Activated T-helper 1 cell treated with anti-CD3 and anti-CD28 coated beads, Interleukin-12 subunit alpha, Interleukin-12 subunit beta, Interleukin-2, Interleukin-4 antibody, amounts not matched to agents 30 ng/mL and 10 ng/mL and 1 ng/mL, durations not matched to agents 14 hours and 24 hours and 36 hours (primary cell): Measurements from ENCODE around the gene HOXC9. TPM values are rescaled to one million over a fixed set of nuclear protein-coding genes. Genes with fewer than 3 reads are reported as not detected.

Source experiments
- DNase-seq: peaks from one replicate; pipeline ENCODE4 v3.0.0; 2021; ENCODE audit warnings: low spot score
- H3K27ac Mint-ChIP-seq: one replicate; pipeline ENCODE4 v1.8.0; 2021; ENCODE audit warnings: mild to moderate bottlenecking, mixed read lengths
- H3K27me3 Mint-ChIP-seq: one replicate; pipeline ENCODE4 v1.8.0; 2022; ENCODE audit warnings: mild to moderate bottlenecking, moderate library complexity, mixed read lengths; ENCODE audit not compliant: insufficient read depth
- H3K36me3 Mint-ChIP-seq: one replicate; pipeline ENCODE4 v1.8.0; 2021; ENCODE audit warnings: low read depth, mixed read lengths
- H3K4me1 Mint-ChIP-seq: one replicate; pipeline ENCODE4 v1.8.0; 2021; ENCODE audit warnings: low read depth, mixed read lengths
- H3K4me3 Mint-ChIP-seq: one replicate; pipeline ENCODE4 v1.8.0; 2021; ENCODE audit warnings: mild to moderate bottlenecking, moderate library complexity, mixed read lengths
- H3K9me3 Mint-ChIP-seq: one replicate; pipeline ENCODE4 v1.8.0; 2021; ENCODE audit warnings: mixed read lengths
- intact Hi-C: fragments of 100-400 bp; cut with micrococcal nuclease; formaldehyde crosslinking; loops from one replicate; pipeline ENCODE4 v1.15.1; 2024
- total RNA-seq: library from RNA; stranded (reverse); gene quantifications from 2 replicates; pipeline ENCODE4 v1.2.3, GENCODE V29; 2022

Gene HOXC9
- total RNA-seq, 1 donor from 2014 or later = not detected

GRCh38 chr12:53966385-53967133, 33.4 kb upstream of the HOXC9 start:
- Mint-ChIP-seq H3K4me1 (peaks cover 6% of the 10 kb centered on the region), H3K27me3 (peaks cover 97% of the 10 kb centered on the region), H3K27ac (no peak overlapping the region), H3K4me3 (no peak overlapping the region), H3K36me3 (no peaks in the 10 kb centered on the region), H3K9me3 (no peaks in the 10 kb centered on the region)
- DNase-seq = no peak
- intact Hi-C loops = loop anchor here (2.0 kb wide), 1 partner anchor 14 kb away; no protein-coding TSS in a partner anchor

GRCh38 chr12:53967421-53967925, 32.5 kb upstream of the HOXC9 start:
- intact Hi-C loops = loop anchor here (2.0 kb wide), 1 partner anchor 13 kb away; no protein-coding TSS in a partner anchor

GRCh38 chr12:53968214-53969127, 31.5 kb upstream of the HOXC9 start:
- Mint-ChIP-seq H3K9me3 (no peaks in the 10 kb centered on the region), H3K27me3 (peaks cover 99% of the 10 kb centered on the region), H3K4me1 (peaks cover 13% of the 10 kb centered on the region), H3K4me3 (no peak overlapping the region), H3K36me3 (peaks cover 3% of the 10 kb centered on the region), H3K27ac (no peak overlapping the region)
- DNase-seq = no peak
- intact Hi-C loops = no loop called here

More at GRCh38 chr12:53967421-53967925, 32.5 kb upstream of the HOXC9 start:
- H3K4me3 Mint-ChIP-seq = no peak overlapping the region
- H3K27ac Mint-ChIP-seq = no peak overlapping the region
- H3K9me3 Mint-ChIP-seq = no peaks in the 10 kb centered on the region
- H3K4me1 Mint-ChIP-seq = peaks cover 6% of the 10 kb centered on the region
- no peak for DNase-seq
- H3K36me3 Mint-ChIP-seq = no peaks in the 10 kb centered on the region
- peaks cover 99% of the 10 kb centered on the region for H3K27me3 Mint-ChIP-seq

DNA sequence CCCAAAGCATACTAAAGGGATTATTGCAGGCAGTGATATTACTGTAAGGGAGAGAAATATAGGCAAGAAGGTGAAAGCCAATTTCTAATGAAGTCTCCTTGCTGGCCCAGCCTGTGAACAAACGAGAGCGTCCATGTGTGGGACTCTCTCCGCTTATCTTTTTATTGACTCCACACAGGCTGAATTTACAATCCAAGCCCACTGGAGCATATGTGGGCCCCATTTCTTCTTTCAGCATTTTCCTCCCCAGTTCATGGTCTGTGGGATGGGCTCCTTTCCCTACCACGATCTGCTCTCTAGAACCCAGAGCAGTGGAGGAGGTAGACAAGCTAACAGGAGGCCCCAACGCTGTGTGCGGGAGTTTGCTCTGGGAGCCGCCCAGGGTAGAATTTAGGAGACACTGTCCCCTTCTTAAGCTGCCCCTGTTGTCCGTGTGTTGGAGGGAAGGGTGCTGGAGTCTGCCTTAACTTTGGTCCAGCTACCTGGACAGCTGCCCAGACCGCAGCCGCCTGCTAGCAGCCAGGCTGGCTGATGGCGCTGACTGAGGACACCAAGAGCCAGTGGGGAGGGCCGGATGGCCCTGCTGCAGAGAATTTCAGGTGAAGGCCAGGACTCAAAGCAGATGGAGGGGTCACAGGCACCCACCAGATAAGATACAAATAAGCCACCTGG, 30.2 kb upstream of the HOXC9 start:
- Mint-ChIP-seq H3K36me3 (peaks cover 3% of the 10 kb centered on the region), H3K27me3 (peaks cover 93% of the 10 kb centered on the region), H3K4me1 (peaks cover 13% of the 10 kb centered on the region), H3K4me3 (no peak overlapping the region), H3K9me3 (no peaks in the 10 kb centered on the region), H3K27ac (no peak overlapping the region)
- no peak for DNase-seq
- intact Hi-C loops = no loop called here

GRCh38 chr12:53970451-53970850, 29.5 kb upstream of the HOXC9 start:
- H3K27ac Mint-ChIP-seq = no peak overlapping the region
- H3K36me3 Mint-ChIP-seq = peaks cover 3% of the 10 kb centered on the region
- no peak overlapping the region for H3K4me3 Mint-ChIP-seq
- intact Hi-C loops = no loop called here
- H3K9me3 Mint-ChIP-seq = no peaks in the 10 kb centered on the region
- peaks cover 90% of the 10 kb centered on the region for H3K27me3 Mint-ChIP-seq
- peaks cover 12% of the 10 kb centered on the region for H3K4me1 Mint-ChIP-seq
- DNase-seq = no peak

- Mint-ChIP-seq H3K27me3 (peaks cover 90% of the 10 kb centered on the region), H3K9me3 (no peaks in the 10 kb centered on the region), H3K27ac (no peak overlapping the region), H3K4me1 (peaks cover 15% of the 10 kb centered on the region), H3K36me3 (peaks cover 5% of the 10 kb centered on the region), H3K4me3 (no peak overlapping the region)
- DNase-seq = no peak
- intact Hi-C loops = no loop called here
Measured at GRCh38 chr12:53971129-53971528, 28.8 kb upstream of the HOXC9 start.

DNA sequence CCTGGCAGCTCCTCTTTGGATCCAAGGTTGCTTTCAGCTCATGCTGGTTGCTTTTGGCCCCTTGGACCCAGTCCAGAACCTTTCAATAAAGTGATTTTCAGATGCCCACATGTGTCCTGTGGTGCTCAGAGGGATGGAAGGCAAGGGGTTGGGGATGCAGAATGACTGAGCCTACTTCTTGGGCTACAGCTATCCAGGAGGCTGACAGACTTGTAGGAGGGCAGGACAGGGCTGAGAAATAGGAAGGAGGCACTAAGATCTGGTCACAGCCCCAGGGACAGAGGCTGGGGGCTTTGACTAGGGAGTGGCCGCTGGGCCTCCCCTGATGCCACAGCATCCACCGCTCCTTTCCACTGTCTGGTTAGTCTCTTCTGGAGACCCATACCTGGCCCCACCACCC, 28.3 kb upstream of the HOXC9 start:
- H3K4me3 Mint-ChIP-seq = no peak overlapping the region
- H3K27me3 Mint-ChIP-seq = peaks cover 90% of the 10 kb centered on the region
- no peaks in the 10 kb centered on the region for H3K9me3 Mint-ChIP-seq
- no peak overlapping the region for H3K27ac Mint-ChIP-seq
- peaks cover 15% of the 10 kb centered on the region for H3K4me1 Mint-ChIP-seq
- no peak for DNase-seq
- intact Hi-C loops = loop anchor here (2.0 kb wide), 1 partner anchor 15 kb away; no protein-coding TSS in a partner anchor
- peaks cover 5% of the 10 kb centered on the region for H3K36me3 Mint-ChIP-seq

- intact Hi-C loops = loop anchor here (2.0 kb wide), 1 partner anchor 15 kb away; no protein-coding TSS in a partner anchor
- no peak for DNase-seq
- peak overlapping the region; percentile 29 for H3K27ac Mint-ChIP-seq
- peaks cover 90% of the 10 kb centered on the region for H3K27me3 Mint-ChIP-seq
- peaks cover 5% of the 10 kb centered on the region for H3K36me3 Mint-ChIP-seq
- H3K9me3 Mint-ChIP-seq = no peaks in the 10 kb centered on the region
- H3K4me1 Mint-ChIP-seq = peaks cover 15% of the 10 kb centered on the region
- H3K4me3 Mint-ChIP-seq = no peak overlapping the region
Measured at GRCh38 chr12:53972152-53972702, 27.7 kb upstream of the HOXC9 start.

DNA sequence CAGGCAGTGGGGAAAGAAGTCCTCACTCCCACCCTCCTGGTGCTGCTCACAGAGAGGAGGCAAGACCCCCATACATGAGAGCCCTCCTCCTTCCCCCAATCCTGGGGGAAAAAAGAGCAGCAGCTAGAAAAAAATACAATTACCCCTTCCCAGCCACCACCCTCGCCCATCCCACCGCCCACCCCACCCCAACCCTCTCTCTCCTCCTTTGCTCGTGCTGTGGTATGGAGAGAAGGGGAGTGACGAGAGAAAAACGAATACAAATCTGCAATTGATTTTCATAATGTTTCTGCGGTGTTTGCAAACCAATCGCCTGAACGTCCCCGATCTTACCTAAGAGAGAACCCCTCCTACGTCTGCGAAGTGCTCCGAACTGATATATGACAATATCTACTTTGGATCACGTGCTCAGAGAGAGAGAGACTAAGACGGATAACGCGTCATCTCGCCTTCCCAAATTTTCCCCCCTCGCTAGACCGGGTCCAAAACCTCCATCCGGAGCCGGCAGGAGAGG, 27.2 kb upstream of the HOXC9 start, which contains the start of gene HOXC11:
Gene HOXC11, plus strand, starts transcription at position 405 of the 514 bp plus-strand sequence. CDS start 116 bp downstream, outside the sequence.
- Mint-ChIP-seq H3K36me3 (peaks cover 5% of the 10 kb centered on the region), H3K4me1 (peaks cover 15% of the 10 kb centered on the region), H3K27me3 (peaks cover 90% of the 10 kb centered on the region), H3K9me3 (no peaks in the 10 kb centered on the region), H3K27ac (peak within 1 kb of the TSS; percentile 66), H3K4me3 (peak within 1 kb of the TSS; percentile 37)
- intact Hi-C loops = loop anchor here (2.0 kb wide), 1 partner anchor 16 kb away; no protein-coding TSS in a partner anchor
- no peak for DNase-seq

DNA sequence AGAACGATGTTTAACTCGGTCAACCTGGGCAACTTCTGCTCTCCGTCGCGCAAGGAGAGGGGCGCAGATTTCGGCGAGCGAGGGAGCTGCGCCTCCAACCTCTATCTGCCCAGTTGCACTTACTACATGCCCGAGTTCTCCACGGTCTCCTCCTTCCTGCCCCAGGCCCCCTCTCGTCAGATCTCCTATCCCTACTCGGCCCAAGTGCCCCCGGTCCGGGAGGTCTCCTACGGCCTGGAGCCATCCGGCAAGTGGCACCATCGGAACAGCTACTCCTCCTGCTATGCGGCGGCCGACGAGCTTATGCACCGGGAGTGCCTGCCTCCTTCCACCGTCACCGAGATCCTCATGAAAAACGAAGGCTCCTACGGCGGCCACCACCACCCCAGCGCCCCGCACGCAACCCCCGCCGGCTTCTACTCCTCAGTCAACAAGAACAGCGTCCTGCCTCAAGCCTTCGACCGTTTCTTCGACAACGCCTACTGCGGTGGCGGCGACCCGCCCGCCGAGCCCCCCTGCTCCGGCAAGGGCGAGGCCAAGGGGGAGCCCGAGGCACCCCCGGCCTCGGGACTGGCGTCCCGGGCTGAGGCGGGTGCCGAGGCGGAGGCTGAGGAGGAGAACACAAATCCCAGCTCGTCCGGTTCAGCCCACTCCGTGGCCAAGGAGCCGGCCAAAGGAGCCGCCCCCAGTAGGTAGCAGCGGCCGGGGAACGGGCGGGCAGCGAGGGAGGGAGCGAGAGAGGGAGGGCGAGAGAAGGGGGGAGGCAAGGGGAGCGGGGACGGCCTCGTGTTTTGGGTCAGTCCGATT, 26.5 kb upstream of the HOXC9 start:
- Mint-ChIP-seq H3K36me3 (peaks cover 5% of the 10 kb centered on the region), H3K27ac (peak overlapping the region; percentile 66), H3K9me3 (no peaks in the 10 kb centered on the region), H3K4me1 (peaks cover 15% of the 10 kb centered on the region), H3K27me3 (peaks cover 89% of the 10 kb centered on the region), H3K4me3 (peak overlapping the region; percentile 37)
- intact Hi-C loops = loop anchor here (2.0 kb wide), 1 partner anchor 17 kb away; no protein-coding TSS in a partner anchor
- no peak for DNase-seq
